ENCODE results near the gene AFF2. TPM values are rescaled to one million over a fixed set of nuclear protein-coding genes. Genes with fewer than 3 reads are reported as not detected.

Gene AFF2
- total and polyA plus RNA-seq, 8 donors = 0.10 to 84.0 (median 0.72) TPM; not detected in 3

DNA sequence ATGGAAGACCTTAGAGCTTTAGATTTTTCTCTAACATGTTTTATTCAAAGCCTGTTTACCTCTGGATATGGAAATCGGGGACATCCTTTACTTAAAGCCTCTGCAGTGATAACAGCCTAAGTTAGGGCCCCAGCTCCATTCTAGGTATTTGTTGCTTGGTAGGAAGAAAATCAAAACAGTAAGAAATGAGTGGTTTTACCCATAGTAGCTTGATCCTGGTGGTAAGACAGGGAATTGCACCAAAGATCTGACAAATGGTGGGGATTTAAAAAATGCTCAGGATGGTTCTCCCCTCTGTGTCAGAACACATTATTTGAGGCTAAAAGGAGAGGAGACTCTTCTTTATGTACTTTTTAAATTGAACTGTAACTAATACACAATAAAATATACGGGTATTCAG is 52.4 kb downstream of the AFF2 start:
- no peak for TF ChIP-seq EP300 (IDR thresholded peaks at IDR 0.05)
- WGBS, 5 donors = 60 to 94% (median 91%) methylated on average over 2 of the region's 2 CpGs
- no peaks in the 10 kb centered on the region for H3K36me3 ChIP-seq
- no peaks in the 10 kb centered on the region for H3K4me1 ChIP-seq
- no peak for DNase-seq
- no peak overlapping the region for H3K27ac ChIP-seq
- intact Hi-C loops (cut with DNase I; ENCODE audit: low total_unique reads) = no loop called here
- H3K9me3 ChIP-seq = no peaks in the 10 kb centered on the region
- H3K27me3 ChIP-seq = no peaks in the 10 kb centered on the region
- no peak overlapping the region for H3K4me3 ChIP-seq

DNA sequence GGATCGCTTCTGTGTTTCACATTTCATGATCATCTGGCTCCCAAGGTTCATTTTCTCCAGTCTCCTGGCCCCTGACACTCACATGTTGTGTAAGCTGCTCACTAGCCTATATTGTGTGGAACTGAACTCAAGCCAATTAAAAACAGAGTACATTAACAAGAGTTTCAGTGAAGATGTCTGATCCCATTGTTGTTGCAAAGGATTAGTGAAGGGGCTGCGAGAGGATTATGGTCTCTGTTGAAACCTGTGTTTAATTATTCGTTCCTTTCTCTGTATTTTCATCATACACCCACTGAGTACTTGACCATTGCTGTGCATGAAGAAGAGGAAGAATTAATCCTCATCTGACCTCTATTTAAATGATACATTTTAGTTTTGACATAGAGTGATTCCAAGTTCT is 54.7 kb downstream of the AFF2 start:
- Histone ChIP-seq H3K4me3 (no peak overlapping the region), H3K36me3 (no peaks in the 10 kb centered on the region), H3K27me3 (no peaks in the 10 kb centered on the region), H3K4me1 (no peaks in the 10 kb centered on the region), H3K9me3 (peaks cover 0 to 3% (median 1%) of the 10 kb centered on the region in 4 donors), H3K27ac (no peak overlapping the region)
- no peak for DNase-seq
- 58 to 80% (median 71%) methylated on average over 3 of the region's 3 CpGs for WGBS, 5 donors
- intact Hi-C loops (cut with DNase I; ENCODE audit: low total_unique reads) = no loop called here
- no peak for TF ChIP-seq EP300 (IDR thresholded peaks at IDR 0.05)
- no peak for TF ChIP-seq POLR2AphosphoS5 (IDR thresholded peaks at IDR 0.05)
- TF ChIP-seq, protein P1, sequence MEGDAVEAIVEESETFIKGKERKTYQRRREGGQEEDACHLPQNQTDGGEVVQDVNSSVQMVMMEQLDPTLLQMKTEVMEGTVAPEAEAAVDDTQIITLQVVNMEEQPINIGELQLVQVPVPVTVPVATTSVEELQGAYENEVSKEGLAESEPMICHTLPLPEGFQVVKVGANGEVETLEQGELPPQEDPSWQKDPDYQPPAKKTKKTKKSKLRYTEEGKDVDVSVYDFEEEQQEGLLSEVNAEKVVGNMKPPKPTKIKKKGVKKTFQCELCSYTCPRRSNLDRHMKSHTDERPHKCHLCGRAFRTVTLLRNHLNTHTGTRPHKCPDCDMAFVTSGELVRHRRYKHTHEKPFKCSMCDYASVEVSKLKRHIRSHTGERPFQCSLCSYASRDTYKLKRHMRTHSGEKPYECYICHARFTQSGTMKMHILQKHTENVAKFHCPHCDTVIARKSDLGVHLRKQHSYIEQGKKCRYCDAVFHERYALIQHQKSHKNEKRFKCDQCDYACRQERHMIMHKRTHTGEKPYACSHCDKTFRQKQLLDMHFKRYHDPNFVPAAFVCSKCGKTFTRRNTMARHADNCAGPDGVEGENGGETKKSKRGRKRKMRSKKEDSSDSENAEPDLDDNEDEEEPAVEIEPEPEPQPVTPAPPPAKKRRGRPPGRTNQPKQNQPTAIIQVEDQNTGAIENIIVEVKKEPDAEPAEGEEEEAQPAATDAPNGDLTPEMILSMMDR (IDR thresholded peaks at IDR 0.05) = no peak
- TF ChIP-seq POLR2A (IDR thresholded peaks at IDR 0.05) = no peak

DNA sequence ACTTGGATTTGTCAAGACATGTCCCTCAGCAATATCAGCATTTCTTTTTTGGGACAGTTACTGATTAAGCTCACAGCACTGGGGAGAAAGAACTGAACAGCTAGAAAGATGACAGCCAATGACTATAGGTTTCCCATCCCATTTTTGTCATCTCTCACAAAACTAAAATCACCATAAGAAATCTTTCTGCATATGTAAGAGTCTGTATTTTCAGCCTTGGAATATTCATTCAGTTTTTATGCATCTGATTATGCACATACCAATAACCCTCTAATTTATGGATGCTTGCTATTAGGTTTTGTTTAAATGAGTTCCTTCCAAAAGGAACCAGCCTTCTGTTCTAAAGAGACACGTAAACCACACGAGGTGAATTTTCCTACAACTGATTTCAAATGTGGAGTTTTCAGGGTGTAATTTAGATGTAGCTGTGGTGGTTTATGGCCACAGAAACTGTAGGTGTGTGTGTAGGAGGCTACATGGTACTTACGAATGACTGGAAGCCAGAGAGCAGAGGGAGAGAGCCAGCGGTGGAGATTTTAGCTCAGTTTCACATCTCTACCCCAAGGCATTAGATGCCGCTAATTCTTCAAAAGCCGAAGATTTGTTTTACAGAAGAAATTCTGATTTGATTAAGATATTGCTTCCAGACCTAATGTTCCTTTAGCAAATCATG is 55.3 kb downstream of the AFF2 start:
- TF ChIP-seq, protein P1 (IDR thresholded peaks at IDR 0.05) = no peak
- TF ChIP-seq EP300 (IDR thresholded peaks at IDR 0.05) (no peak), POLR2AphosphoS5 (IDR thresholded peaks at IDR 0.05) (no peak), POLR2A (IDR thresholded peaks at IDR 0.05) (no peak)

DNA sequence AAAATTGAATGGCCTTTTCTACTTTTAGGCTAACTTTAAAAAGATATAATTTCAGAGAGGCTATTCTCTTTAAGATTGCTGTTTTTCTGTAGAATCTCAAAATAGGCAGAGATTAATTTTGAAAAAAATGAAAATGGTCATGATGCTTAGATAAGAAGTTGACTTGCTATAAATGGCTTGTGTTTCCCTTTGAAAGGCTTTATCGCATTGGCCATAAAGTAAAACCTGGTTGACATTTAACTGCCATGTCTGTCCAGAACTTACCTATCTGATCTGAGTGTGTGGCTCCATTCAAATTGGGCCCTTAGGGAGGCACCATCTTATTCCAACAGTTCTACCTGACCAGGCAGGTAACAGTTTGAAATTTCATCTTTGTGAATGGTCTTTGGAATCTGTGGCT is 56.1 kb downstream of the AFF2 start:
- Histone ChIP-seq H3K4me3 (no peak overlapping the region), H3K27me3 (no peaks in the 10 kb centered on the region), H3K27ac (no peak overlapping the region), H3K36me3 (no peaks in the 10 kb centered on the region), H3K9me3 (peaks cover 0 to 4% (median 1%) of the 10 kb centered on the region in 4 donors), H3K4me1 (no peaks in the 10 kb centered on the region)
- intact Hi-C loops (cut with DNase I; ENCODE audit: low total_unique reads) = no loop called here
- DNase-seq = no peak
- 80 to 100% (median 93%) methylated on average over 1 of the region's 1 CpG for WGBS, 5 donors
- TF ChIP-seq POLR2A (IDR thresholded peaks at IDR 0.05) = no peak

More for the DNA sequence above, 55.3 kb downstream of the AFF2 start:
- H3K27me3 ChIP-seq = no peaks in the 10 kb centered on the region
- H3K9me3 ChIP-seq = peaks cover 0 to 4% (median 1%) of the 10 kb centered on the region in 4 donors
- no peaks in the 10 kb centered on the region for H3K4me1 ChIP-seq
- no peak overlapping the region for H3K4me3 ChIP-seq
- H3K36me3 ChIP-seq = no peaks in the 10 kb centered on the region
- intact Hi-C loops (cut with DNase I; ENCODE audit: low total_unique reads) = no loop called here
- no peak overlapping the region for H3K27ac ChIP-seq
- WGBS, 5 donors = 71 to 89% (median 82%) methylated on average over 6 of the region's 6 CpGs
- no peak for DNase-seq

DNA sequence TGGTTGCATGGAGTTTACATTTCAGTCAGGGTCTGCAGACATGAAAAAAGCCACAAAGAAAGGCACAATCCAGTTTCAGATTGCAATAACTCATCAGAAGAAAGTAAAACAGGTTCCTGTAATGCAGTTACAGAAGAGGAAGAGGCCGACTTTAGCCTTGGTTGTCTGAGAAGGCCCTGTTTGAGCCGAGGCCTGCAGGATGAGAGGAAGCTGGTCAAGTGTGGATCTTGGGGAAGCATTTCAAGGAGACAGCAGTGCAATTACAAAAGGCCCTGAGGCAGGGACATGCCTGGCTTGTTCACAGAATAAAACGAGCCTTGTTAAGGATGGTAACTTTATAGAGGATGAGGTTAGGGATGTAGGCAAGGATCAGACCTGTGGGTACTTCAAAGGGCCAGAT is 62.4 kb downstream of the AFF2 start:
- no peaks in the 10 kb centered on the region for H3K4me1 ChIP-seq
- H3K4me3 ChIP-seq = no peak overlapping the region
- no peaks in the 10 kb centered on the region for H3K27me3 ChIP-seq
- WGBS, 5 donors = 18 to 68% (median 45%) methylated on average over 2 to 3 of the region's 3 CpGs
- peaks cover 0 to 4% (median 1%) of the 10 kb centered on the region in 4 donors for H3K9me3 ChIP-seq
- TF ChIP-seq POLR2AphosphoS5 (IDR thresholded peaks at IDR 0.05) (no peak), POLR2A (IDR thresholded peaks at IDR 0.05) (no peak), EP300 (IDR thresholded peaks at IDR 0.05) (no peak)
- TF ChIP-seq, protein P1 (IDR thresholded peaks at IDR 0.05) = no peak
- DNase-seq = no peak
- intact Hi-C loops (cut with DNase I; ENCODE audit: low total_unique reads) = no loop called here
- H3K27ac ChIP-seq = no peak overlapping the region
- no peaks in the 10 kb centered on the region for H3K36me3 ChIP-seq
